Neural cell (in vitro differentiated cells): ENCODE data around the gene NKX1-2. TPM values are rescaled to one million over a fixed set of nuclear protein-coding genes. Genes with fewer than 3 reads are reported as not detected.

Experiments used
- H2AFZ ChIP-seq: fragments of 200-600, 300-800 bp; sonication (generic), shearing (Covaris generic); 2 replicates; pipeline ENCODE4 v1.6.0; 2014; ENCODE audit warnings: low read depth, mild to moderate bottlenecking, antibody characterized with exemption, low read length, moderate library complexity
- H3F3A ChIP-seq: fragments of 200-600 bp; shearing (Covaris generic); 2 replicates; pipeline ENCODE4 v1.6.1; 2016; ENCODE audit warnings: mild to moderate bottlenecking, moderate library complexity, mixed read lengths, antibody characterized with exemption, low read length; ENCODE audit not compliant: insufficient read depth, poor library complexity, severe bottlenecking
- H3K27ac ChIP-seq: fragments of 200-600, 300-800 bp; sonication (generic), shearing (Covaris generic); 2 replicates; pipeline ENCODE4 v1.5.1; 2014; ENCODE audit warnings: mild to moderate bottlenecking, low read length, moderate library complexity
- H3K27me3 ChIP-seq: fragments of 300-800, 200-600 bp; sonication (generic), shearing (Covaris generic); 2 replicates; pipeline ENCODE4 v1.6.0; 2014; ENCODE audit warnings: mild to moderate bottlenecking, low read depth, low read length, moderate library complexity; ENCODE audit not compliant: insufficient read depth
- H3K36me3 ChIP-seq: fragments of 300-800, 200-600 bp; sonication (generic), shearing (Covaris generic); 2 replicates; pipeline ENCODE4 v1.5.1; 2014; ENCODE audit warnings: mild to moderate bottlenecking, antibody characterized with exemption, low read length, moderate library complexity; ENCODE audit not compliant: insufficient read depth
- H3K4me2 ChIP-seq: fragments of 300-800, 200-600 bp; sonication (generic), shearing (Covaris generic); 2 replicates; pipeline ENCODE4 v1.6.0; 2014; ENCODE audit warnings: mild to moderate bottlenecking, low read length
- H3K4me3 ChIP-seq: fragments of 300-800, 200-600 bp; sonication (generic), shearing (Covaris generic); 2 replicates; pipeline ENCODE4 v1.5.1; 2014; ENCODE audit warnings: mild to moderate bottlenecking, low read length, moderate library complexity
- H3K79me2 ChIP-seq: fragments of 200-600 bp; shearing (Covaris generic); replicated peaks from 2 replicates; pipeline ENCODE4 v1.6.0; 2014; ENCODE audit warnings: mild to moderate bottlenecking, low read length, moderate library complexity; ENCODE audit not compliant: insufficient read depth
- H3K9ac ChIP-seq: fragments of 300-800, 200-600 bp; sonication (generic), shearing (Covaris generic); 2 replicates; pipeline ENCODE4 v1.6.1; 2016; ENCODE audit warnings: mild to moderate bottlenecking, low read length, mixed read lengths
- H3K9me2 ChIP-seq: fragments of 200-600 bp; shearing (Covaris generic); 2 replicates; pipeline ENCODE4 v1.6.1; 2016; ENCODE audit warnings: mild to moderate bottlenecking, low read length, mixed read lengths; ENCODE audit not compliant: insufficient read depth
- H3K9me3 ChIP-seq: fragments of 200-600, 300-800 bp; sonication (generic), shearing (Covaris generic); 2 replicates; pipeline ENCODE4 v1.6.1; 2016; ENCODE audit warnings: mild to moderate bottlenecking, mixed run types, low read length, moderate library complexity, mixed read lengths
- H4K20me1 ChIP-seq: fragments of 200-600 bp; shearing (Covaris generic); 2 replicates; pipeline ENCODE4 v1.6.1; 2016; ENCODE audit warnings: mild to moderate bottlenecking, mixed run types; ENCODE audit not compliant: insufficient read depth
- CTCF ChIP-seq: fragments of 450-650 bp; IDR thresholded peaks from 2 replicates; pipeline ENCODE4 v1.5.1; 2014; ENCODE audit warnings: antibody characterized with exemption, mild to moderate bottlenecking, moderate library complexity; ENCODE audit not compliant: poor library complexity, severe bottlenecking
- EP300 ChIP-seq: fragments of 450-650 bp; conservative IDR thresholded peaks from 2 replicates; pipeline ENCODE4 v1.6.1; 2014; ENCODE audit warnings: antibody characterized with exemption, mild to moderate bottlenecking, moderate library complexity; ENCODE audit not compliant: poor library complexity, severe bottlenecking
- EZH2 ChIP-seq: fragments of 200-600, 300-800 bp; shearing (Covaris generic), sonication (generic); IDR thresholded peaks from 2 replicates; pipeline ENCODE4 v1.6.1; 2014; ENCODE audit warnings: antibody characterized with exemption, low read length, borderline replicate concordance, mild to moderate bottlenecking; ENCODE audit not compliant: insufficient read depth, poor library complexity, severe bottlenecking
- MXI1 ChIP-seq: fragments of 450-650 bp; conservative IDR thresholded peaks from 2 replicates; pipeline ENCODE4 v1.6.1; 2014; ENCODE audit warnings: antibody characterized with exemption, mild to moderate bottlenecking; ENCODE audit not compliant: poor library complexity, severe bottlenecking
- POLR2AphosphoS5 ChIP-seq: IDR thresholded peaks from 2 replicates; pipeline ENCODE4 v1.6.1; 2012
- RAD21 ChIP-seq: fragments of 450-650 bp; conservative IDR thresholded peaks from 2 replicates; pipeline ENCODE4 v1.6.1; 2014; ENCODE audit warnings: antibody characterized with exemption, mild to moderate bottlenecking, moderate library complexity
- REST ChIP-seq: IDR thresholded peaks from 2 replicates; pipeline ENCODE4 v1.6.1; 2012; ENCODE audit warnings: borderline replicate concordance
- SMC3 ChIP-seq: fragments of 450-650 bp; conservative IDR thresholded peaks from 2 replicates; pipeline ENCODE4 v1.6.1; 2014; ENCODE audit warnings: antibody characterized with exemption, mild to moderate bottlenecking, moderate library complexity; ENCODE audit not compliant: poor library complexity
- TAF1 ChIP-seq: IDR thresholded peaks from 2 replicates; pipeline ENCODE4 v1.6.1; 2012; ENCODE audit warnings: low read depth
- polyA plus RNA-seq: library from polyadenylated mRNA; depleted of rRNA; stranded (reverse); fragments of >200 nt; gene quantifications from 2 replicates; pipeline ENCODE4 v1.2.3, GENCODE V29; 2014

NKX1-2 gene
- polyA plus RNA-seq, 1 donor from 2014 or later: 0.19 TPM

GRCh38 chr10:124484661-124485060 lies 34.8 kb upstream of the NKX1-2 start:
- no peaks in the 10 kb centered on the region for H4K20me1 ChIP-seq
- TF ChIP-seq RAD21 (no peak), POLR2AphosphoS5 (no peak), TAF1 (no peak), SMC3 (no peak), EZH2 (no peak), EP300 (no peak), REST (no peak), MXI1 (no peak), CTCF (no peak)
- H3K9me2 ChIP-seq: no peaks in the 10 kb centered on the region
- H3K9ac ChIP-seq: no peak overlapping the region
- no peak overlapping the region for H3K4me2 ChIP-seq
- no peak overlapping the region for H3K27ac ChIP-seq
- no peaks in the 10 kb centered on the region for H3K79me2 ChIP-seq
- H3K9me3 ChIP-seq: no peaks in the 10 kb centered on the region
- no peak overlapping the region for H3K4me3 ChIP-seq
- no peaks in the 10 kb centered on the region for H3F3A ChIP-seq
- no peak overlapping the region for H2AFZ ChIP-seq
- H3K36me3 ChIP-seq: no peaks in the 10 kb centered on the region
- no peaks in the 10 kb centered on the region for H3K27me3 ChIP-seq

- H3K79me2 ChIP-seq: no peaks in the 10 kb centered on the region
- no peaks in the 10 kb centered on the region for H3K9me2 ChIP-seq
- no peaks in the 10 kb centered on the region for H3F3A ChIP-seq
- no peaks in the 10 kb centered on the region for H4K20me1 ChIP-seq
- no peaks in the 10 kb centered on the region for H3K9me3 ChIP-seq
- H3K4me2 ChIP-seq: no peak overlapping the region
- H3K9ac ChIP-seq: no peak overlapping the region
- no peaks in the 10 kb centered on the region for H3K27me3 ChIP-seq
- no peak for TF ChIP-seq POLR2AphosphoS5
- TF ChIP-seq EZH2: no peak
- TF ChIP-seq SMC3: no peak
- no peak for TF ChIP-seq EP300
- no peak for TF ChIP-seq MXI1
- H3K4me3 ChIP-seq: no peak overlapping the region
- H3K36me3 ChIP-seq: no peaks in the 10 kb centered on the region
- H3K27ac ChIP-seq: no peak overlapping the region
- H2AFZ ChIP-seq: no peak overlapping the region
These were observed 34.2 kb upstream of the NKX1-2 start for GRCh38 chr10:124484031-124484430.

DNA sequence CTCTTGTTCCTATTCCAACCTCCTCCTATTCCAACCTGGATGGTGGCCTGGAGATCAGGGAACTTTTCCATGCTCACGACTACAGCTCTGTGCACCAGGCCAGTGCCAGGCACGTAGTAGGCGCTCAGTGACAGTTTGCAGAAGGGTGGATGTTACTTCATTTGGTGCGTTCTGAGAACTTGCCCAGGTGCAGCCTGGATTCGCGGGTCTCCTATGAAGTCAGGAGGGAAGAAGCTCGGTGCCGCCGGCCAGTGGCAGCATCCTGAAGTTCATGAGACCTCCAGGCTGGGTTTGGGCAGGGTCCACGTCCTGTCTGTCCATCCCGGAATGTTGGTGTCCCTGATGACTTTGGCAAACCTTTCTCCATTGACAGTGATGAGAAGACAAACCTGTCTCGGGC lies 33.0 kb upstream of the NKX1-2 start:
- Histone ChIP-seq H4K20me1 (no peaks in the 10 kb centered on the region), H3K9me2 (no peaks in the 10 kb centered on the region), H3K36me3 (no peaks in the 10 kb centered on the region), H3K4me2 (no peak overlapping the region), H3K79me2 (no peaks in the 10 kb centered on the region), H3K27me3 (no peaks in the 10 kb centered on the region), H3K9ac (no peak overlapping the region), H3F3A (no peaks in the 10 kb centered on the region), H3K4me3 (no peak overlapping the region), H2AFZ (no peak overlapping the region), H3K27ac (no peak overlapping the region), H3K9me3 (no peaks in the 10 kb centered on the region)
- TF ChIP-seq MXI1 (no peak), EZH2 (no peak), REST (no peak), EP300 (no peak), TAF1 (no peak), RAD21 (no peak), POLR2AphosphoS5 (no peak), CTCF (no peak), SMC3 (no peak)
